CD4-positive, alpha-beta T cell treated with Interferon gamma for 1 hour (primary cell): ENCODE data around the gene AKAP6.

ENCODE experiments used
- DNase-seq: peaks from one replicate; pipeline ENCODE4 v3.0.0-alpha.2; 2020

AKAP6 gene

DNA sequence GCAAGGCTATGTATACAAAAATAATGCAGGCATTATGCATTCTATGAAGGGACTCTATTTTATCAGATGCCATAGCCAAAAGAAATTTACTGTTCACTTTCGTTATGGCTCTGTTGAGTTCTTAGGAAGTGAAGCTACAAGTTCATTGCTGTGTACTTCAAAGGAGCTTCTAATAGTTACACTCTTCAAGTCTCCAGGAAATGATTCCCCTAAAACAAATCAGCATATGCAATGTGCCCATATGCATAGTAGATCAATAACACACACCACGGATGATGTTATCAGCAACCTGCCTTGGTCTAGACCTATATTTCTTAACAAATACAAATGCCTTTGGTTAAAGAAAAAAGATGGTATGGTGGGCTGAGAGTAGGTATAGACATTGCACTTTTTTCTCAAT, 83.4 kb downstream of the AKAP6 start:
- DNase-seq = no peak

DNA sequence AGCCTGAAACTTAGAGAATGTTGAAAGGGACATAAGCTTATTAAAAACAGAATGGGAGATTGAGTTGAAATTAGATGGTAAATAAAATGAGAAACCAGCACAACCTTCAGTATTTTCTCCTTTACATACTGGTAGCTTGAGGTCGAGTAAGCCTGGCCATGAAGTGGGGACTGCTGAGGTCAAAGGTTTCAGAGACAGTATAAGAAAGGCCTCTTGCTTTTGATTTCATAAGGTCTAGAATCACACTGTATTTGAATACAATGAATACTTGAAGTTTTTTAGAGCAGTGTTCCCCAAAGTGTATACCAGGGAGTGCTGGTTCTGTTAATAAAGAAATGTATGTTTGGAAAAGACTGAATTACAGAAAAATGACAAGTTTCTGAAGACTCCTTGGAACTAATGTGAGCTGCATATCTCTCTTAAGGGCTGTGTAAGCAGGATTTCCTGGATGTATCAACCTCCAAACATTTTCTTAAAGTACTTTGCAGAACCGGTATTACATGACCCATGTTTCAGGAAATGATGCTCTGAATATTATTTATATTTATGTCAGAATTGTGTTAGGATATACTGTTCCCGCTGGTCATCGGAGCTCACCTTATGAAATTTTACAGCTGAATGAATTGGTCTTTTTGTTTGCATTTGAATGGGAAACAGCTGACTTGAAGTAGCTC, 85.0 kb downstream of the AKAP6 start:
- DNase-seq = no peak

DNA sequence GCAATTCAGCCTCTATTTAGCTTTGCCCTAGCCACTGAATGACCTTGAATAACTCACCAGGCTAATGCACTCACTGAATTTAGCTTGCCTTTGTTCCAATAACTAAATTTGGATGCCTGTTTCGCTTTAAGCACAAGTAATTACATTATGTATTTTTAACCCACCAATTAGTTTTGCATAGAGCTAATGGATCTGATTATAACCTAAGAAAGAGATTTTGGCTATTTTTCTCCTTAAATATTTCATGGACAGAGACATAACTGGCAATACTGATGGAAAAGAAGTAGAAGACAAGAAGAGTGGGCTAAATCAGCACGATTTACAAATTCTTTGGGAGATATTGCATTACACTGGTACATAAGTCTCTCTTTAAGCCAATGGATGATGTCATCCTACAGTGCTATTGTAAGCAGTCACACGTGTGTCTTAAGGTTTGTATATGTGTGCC, 85.7 kb downstream of the AKAP6 start:
- no peak for DNase-seq

DNA sequence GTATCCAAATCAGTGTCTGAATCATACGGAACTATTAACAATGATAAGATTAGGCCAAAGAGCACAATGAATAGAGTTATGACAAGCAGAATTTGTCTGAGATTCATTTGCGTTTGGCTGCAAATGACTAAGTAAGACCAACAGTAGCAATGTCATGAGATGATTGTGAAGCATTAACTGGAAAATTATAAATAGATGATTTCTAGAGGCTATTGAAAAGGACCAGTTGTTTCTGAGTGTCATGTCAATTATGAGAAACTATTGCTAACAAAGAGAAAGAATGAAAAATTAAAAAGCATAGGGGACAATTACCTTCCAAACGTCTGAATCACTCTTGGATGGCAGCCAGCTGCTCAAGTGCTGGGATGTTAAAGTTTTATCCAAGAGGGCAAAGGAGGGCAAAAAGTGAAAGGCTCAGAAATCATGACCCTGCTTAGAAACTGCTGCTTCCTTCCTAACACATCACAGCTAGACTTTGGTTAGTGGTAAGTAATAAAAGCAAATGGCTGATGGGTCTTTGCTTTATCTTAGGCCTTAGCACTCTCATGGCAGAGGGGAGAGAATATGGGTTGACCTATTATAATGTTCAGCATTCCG, 89.0 kb downstream of the AKAP6 start:
- DNase-seq = no peak

DNA sequence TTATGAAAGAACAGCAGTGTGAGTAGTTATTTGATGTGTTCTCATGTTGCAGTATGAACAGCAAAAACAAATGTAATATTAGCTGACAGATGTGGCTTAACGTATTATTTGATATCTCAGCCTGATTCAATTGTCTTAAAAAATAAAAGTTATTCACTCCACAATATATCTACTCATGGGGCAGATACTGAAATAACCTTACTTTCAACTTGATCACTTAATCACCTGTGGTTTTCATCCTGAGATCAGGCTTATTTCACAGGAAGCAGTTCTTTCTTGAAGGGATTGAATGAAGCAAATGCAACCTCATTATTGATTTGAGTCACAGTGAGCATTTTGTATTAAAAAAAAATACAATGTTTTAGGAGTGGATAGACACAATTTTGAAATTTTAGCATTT, 90.3 kb downstream of the AKAP6 start:
- no peak for DNase-seq

DNA sequence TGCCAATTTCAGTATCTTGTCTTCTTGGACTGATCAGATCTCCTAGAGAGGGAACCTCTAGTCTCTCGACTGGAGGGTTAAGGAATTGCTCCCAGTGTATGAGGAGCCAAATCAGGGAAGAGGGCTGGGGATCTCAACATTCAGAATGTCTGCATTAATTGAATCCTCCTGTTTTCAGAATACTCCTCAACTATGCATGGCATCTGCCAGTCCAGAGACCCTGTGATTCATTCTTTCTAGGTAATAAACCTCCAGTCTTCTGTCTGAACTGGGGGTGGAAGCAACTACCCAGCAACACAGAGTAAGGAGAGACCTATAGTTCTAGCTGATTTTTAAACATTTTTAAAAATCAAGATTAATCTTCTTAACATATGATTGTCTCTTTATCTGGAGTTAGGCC, 92.7 kb downstream of the AKAP6 start:
- DNase-seq = no peak

DNA sequence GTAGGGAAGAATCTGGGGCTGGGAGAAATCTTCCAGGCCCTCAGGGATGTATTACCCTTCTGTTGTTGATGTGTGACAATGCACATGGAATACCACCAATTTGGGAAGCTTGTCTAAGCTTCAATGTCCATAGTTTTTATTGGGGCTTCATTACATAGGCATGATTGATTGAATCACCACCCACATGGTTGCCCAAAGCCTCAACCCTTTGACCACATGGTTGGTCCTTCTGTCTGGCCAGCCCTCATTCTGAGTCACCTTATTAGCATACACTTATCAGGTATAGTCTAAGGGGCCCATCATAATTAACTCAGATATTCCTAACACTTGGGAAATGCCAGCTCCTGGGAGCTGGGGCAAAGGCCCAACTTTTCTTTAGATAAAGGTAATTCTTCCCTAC, 93.3 kb downstream of the AKAP6 start:
- no peak for DNase-seq

DNA sequence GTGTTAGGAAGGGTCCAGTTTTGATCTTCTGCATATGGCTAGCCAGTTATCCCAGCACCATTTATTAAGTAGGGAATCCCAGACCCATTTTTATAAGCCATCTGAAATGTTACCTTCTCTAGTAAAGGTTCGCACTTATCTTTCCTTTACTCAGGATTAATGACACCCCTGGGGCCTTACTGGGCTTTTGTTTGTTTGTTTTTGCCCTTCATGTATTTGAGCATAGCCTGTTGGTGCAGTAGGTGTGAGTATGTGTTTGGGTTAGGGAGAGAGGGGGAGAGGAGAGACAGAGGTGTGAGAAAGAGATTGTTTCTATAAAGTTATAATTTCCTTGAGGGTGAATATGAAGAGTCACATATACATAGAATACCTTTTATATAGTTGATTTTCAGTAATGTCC, 96.9 kb downstream of the AKAP6 start:
- no peak for DNase-seq

DNA sequence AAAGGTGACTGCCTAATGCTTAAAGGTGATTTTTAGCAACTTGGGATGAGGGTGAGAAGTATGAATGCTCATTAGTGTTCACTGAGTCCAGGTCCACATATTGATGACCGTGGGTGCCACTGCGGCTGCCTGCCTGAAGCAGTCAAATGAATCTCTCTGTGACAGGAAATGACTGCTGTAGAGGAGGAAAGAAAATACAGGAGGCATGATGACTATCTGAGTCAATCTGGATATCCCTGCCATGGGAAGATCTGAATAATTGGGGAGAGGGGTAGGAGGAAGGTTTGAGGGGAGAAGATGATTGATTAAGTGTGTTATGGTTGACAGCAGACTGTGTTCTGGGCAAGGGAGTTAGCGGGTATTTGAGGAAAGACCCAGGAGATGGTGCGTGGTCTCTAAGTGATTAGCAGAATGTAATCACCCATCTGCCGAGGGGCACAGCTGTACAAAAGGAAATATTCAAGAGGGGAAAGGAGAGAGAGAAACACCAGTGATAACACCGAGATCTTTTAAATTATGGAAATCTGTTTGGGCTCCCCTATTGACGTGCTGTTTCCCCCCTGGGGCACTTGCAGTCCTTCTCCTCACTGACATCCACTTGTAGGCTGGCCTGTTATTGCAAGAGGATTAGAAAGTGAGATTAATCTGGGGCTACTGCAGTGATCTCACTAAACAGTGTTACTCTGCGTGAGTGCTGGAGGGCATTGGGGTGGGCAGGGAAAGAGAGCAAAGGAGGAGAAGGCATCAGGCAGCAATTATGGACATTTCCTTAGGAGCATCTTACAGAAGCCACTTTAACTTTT, 97.7 kb downstream of the AKAP6 start:
- no peak for DNase-seq

DNA sequence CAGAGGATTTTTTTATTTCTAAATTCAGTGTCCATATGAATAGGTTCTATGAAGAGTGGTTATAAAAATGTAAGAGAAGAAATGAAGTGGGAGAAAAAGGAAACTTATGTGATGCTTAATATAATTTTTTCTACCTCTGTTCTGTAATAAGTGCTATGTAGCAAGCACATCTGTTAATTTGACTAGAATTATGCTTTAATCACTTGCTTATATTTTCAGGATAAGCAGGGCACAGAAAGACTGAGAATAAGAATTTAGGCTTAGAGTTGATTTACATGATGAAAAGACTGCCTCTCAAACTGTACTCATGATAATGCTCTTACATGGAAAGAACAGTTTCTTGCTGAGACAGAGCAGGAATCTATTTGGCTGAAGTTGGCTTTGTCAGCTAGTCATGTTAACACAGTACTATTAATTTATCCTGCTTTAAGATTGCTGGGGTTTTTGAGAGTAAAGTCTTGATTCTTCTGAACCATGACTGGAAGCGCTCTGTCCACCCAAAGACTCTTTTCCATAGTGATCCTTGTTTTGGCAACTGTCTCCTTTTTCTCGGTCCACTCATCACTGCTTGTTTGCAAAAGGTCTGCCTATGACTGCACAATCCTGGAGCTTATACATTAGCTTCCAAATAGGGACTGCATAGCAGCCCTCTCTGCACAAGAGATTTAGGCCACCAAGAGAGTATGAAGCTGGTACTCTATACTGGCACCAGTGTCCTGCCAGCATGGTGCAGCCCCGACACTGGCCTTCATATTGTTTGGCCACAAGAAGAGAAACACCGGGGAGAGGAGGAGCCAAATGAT, 98.8 kb downstream of the AKAP6 start:
- no peak for DNase-seq

DNA sequence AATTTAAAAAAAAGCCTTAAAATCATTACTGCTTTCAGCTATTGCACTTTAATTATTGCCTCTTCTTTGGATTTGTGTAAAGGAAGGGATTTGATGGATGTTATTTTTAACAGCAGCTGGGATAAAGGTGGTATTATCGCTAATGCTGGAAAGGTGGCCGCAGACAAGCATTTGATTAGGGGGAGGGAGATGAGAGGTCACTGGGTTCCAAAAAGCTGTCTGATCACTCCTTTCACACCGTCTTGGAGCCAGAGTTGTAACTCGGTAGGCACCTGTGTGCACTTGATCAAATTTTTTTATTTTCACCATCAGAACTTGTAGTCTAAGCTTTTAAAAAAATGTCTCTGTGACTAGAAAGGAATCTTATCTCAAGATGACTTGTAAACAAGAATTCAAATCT, 99.8 kb downstream of the AKAP6 start:
- no peak for DNase-seq

DNA sequence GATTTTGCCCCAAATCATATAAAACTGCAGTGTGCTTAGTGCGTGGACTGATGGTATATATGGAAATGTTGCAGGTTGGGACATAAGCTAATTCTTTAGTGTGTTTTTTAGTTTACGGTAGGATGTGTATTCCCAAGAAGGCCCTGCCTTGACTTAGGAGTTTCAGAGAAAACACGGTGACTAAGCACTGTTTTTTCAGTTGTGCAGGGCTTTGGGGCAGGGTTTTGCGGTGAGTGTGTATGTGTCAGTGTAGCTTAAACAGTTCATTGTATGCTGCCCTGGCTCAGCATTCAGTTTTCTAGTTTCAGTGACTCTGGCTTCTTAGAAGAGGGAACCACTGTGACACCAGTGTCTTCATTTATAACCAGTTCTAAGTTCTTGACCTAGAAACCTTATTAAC, 101.2 kb downstream of the AKAP6 start:
- no peak for DNase-seq

DNA sequence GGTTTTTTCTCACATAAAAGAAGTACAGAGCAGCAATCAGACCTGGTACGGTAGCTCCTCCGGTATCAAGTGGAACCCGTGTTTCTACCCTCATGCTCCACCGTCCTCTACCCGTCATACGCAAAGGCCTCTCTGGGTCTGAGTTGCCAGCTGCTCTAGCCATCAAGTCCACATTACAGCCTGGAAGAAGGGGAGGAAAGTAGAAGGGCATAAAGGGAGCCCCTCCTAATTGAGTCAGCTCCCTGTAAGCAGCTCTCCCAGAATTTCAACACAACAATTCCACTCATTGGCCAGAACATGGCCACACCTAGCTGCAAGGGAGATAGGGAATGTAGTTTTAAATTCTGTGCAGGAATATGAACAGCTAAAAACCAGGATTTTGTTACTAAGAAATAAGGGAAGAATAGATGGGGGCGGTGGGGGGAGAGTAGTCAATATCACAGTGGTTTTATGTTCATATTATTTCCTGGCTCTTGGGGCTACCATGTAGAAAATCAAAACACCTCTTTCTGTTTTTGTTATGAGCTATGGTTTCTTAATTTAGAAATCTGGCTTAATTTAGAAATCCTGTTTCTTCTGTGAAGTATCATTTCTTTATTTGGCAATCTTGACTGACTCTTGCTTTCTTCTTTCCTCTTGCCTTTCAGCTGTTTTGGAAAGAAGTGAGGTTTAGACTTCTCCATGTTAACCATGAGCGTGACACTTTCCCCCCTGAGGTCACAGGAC, 103.9 kb downstream of the AKAP6 start:
- DNase-seq = no peak

DNA sequence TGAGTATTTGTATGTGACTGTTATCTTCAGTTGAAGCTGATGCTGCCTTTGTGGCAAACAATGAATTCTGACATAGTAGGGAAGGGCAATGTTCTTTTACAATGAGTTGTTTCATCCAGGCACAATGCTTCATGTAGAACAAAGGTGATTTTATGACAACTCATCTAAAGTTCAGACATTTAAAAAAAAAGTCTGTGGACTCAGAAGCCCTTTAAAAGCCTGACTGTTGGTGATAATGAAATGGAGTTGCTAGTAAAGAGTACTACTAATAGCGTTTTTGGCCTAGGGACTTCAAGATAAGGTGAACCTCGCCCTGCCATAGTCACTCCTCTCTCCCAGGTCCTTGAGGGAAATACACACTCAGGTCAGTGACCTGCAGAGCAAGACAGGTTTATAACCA, 105.1 kb downstream of the AKAP6 start:
- no peak for DNase-seq

DNA sequence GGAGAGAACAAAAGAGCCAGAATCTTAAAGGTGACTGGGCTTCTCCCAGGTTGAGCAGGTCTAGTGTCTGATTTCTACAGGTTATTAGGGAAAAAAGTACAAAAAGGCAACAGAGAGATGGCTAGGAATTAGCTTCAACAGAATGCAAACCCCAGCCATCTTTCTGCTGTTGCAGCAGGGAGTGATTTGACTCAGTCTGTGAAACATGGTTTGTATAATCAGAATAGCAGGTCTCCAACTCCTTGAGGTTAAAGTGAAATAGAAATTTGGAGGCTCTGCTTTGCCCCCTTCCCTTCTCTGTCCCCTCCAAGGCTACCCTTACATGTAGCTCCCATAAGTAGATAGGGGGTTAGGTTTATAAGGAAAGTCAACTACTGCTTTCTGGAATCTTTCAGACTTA, 105.8 kb downstream of the AKAP6 start:
- no peak for DNase-seq

DNA sequence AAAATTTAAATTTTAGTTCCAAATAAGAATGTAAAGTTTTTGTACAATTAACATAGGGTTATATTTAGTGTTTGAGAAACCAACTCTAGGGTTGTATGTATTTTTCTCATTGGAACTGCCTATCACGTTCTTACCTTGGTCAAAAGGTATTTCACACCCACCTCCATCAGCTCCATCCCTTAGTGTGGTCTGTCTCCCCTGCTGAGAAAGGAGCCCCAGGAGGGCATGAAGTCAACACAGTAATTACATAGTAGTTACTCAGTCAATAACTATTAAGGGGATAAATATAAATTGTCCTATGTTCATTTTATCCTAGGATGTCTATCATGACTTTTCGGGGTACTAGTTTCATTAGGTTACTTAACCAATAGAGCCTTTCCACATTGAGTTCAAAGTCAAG, 106.3 kb downstream of the AKAP6 start:
- no peak for DNase-seq

DNA sequence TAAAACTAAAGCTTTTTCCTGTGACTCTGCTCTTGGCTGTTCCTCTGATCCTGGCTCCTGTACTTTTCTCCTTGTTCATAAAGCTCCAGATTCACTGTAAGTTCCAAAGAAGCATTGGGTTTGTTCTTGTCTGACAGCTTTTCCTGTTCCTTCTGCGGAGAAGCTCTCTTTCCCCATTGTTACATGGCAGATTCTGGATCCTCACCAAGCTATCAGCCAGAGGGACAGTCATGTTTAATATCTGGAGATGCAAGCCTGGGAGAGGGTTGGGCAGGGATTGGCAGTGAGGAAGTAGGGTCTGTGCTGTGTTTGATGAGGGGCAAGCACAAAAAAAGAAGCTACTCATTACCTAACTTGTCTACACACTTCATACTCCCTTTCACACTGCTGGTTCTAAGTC, 107.9 kb downstream of the AKAP6 start:
- no peak for DNase-seq

DNA sequence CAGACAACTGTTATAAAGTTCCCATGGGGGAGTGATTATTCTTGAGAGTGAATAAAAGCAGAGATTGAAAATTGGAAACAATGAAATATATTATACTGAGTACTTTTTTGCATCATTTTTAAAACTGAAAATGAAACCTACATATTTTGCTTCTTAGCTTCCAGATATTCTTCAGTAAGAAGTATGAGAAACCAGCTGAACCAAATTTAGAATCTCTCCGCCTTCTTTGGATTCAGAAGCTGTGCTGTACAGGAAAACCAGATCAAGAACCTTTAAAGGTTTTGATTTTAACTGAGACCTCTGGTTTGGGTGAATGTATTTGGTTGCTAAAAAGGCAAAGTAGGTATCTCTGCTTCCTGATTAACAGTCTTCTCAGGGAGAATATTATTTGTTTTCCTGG, 109.4 kb downstream of the AKAP6 start:
- DNase-seq = no peak

DNA sequence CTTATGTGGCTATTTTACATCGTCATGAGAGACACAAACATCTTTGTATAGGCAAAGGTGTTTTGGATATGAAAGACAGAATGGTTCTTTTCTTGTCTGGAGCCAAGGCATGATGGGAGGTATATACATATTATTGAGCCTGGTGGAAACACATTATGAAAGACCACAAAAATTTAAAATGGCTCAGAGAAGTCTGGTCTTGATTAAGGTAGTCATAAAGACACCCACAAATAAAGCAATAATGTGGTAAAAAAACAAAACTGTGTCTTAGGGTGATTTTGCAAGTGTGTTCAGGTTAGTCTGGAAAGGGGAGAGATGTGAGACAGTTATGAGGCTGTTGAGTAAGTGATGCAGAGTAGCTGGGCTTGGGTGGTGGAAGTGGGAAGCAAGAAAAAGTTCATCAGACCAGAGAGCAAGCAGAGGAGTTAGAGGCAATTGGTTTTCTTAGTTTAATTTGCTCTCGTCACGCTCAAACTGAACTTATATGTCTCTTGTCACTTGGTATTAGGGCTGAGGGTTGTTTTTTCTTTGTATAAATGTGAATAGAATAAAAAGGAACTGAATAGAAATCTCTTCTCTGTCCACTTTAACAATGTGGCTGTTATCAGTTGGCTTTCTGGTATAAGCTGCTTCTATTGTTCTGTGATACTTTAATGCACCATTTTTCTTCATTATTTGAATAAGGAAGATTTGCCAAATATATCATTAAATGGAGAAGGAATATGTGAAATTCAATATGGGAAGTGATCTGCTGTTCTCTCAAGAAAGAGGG, 115.0 kb downstream of the AKAP6 start:
- DNase-seq = no peak

DNA sequence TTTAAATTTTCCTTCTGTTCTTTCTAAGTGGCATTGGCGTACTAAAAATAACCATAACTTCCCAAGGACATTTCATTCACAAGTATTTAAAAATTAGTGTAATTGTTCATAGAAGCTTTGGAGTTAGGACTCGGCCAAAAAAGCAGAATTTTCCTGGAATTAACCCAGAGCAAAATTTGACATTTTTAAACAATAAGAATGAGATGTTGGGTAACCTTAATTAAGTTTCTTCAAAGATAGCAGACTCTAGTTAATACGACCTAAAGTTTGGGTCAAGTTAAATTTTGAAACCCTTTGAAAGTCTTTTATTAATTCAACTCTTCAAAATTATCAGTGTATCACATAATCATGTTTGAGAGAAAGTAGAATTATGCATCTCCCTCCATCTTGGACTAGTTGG, 118.3 kb downstream of the AKAP6 start:
- DNase-seq = no peak

DNA sequence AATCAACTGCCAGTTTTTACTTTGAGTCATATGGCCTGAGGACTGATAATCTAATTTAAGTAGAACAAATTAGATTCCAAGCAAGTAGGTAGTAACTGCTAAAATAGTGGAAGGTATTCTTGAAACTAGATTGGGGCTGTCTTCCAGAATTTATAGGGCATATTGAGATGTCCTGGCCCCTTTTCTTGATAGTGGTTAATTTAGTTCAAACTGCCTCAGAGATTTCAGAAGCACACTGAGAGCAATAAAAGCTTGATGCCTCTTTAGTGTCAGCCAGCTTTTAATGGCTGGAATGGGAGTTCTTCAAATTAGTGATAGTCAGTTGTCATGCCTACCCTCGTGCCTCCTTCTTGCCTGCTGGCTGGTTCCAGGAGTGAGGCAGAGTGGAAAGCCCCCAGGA, 120.5 kb downstream of the AKAP6 start:
- DNase-seq = no peak
